Measurements from ENCODE around the gene RSPO4.
"Not testable (repeated sequence)": the region's sequence is repeated elsewhere in the genome, so short reads cannot be mapped to it uniquely, and the experiment has no call there.

RSPO4 gene

GRCh38 chr20:1001911-1002681 is at the start of gene RSPO4:
Gene RSPO4 (minus strand): TSS chr20:1002311. CDS start chr20:1002164, 147 bp downstream.
- no peak for DNase-seq

- no peak for DNase-seq
These were observed 48.3 kb upstream of the RSPO4 start for GRCh38 chr20:1050440-1050839.

GRCh38 chr20:1045860-1046418 is 43.8 kb upstream of the RSPO4 start:
- DNase-seq, result no peak

GRCh38 chr20:1041845-1042390 is 39.8 kb upstream of the RSPO4 start:
- no peak for DNase-seq

- no peak for DNase-seq
These were observed 36.1 kb upstream of the RSPO4 start for GRCh38 chr20:1038205-1038604.

GRCh38 chr20:1037039-1037438 is 34.9 kb upstream of the RSPO4 start:
- DNase-seq, result no peak

- no peak for DNase-seq
These were observed 33.4 kb upstream of the RSPO4 start for GRCh38 chr20:1035466-1035865.

GRCh38 chr20:1034415-1034789 is 32.3 kb upstream of the RSPO4 start:
- DNase-seq, result no peak

GRCh38 chr20:1033751-1034414 is 31.8 kb upstream of the RSPO4 start:
- no peak for DNase-seq

GRCh38 chr20:1029980-1030379 is 27.9 kb upstream of the RSPO4 start:
- no peak for DNase-seq

GRCh38 chr20:1026214-1026613 is 24.1 kb upstream of the RSPO4 start:
- not testable (repeated sequence) for DNase-seq

GRCh38 chr20:1022871-1023270 is 20.8 kb upstream of the RSPO4 start:
- DNase-seq, result no peak

GRCh38 chr20:1020614-1021013 is 18.5 kb upstream of the RSPO4 start:
- no peak for DNase-seq

- DNase-seq, result no peak
These were observed 17.2 kb upstream of the RSPO4 start for GRCh38 chr20:1019344-1019743.

GRCh38 chr20:1017677-1018076 is 15.6 kb upstream of the RSPO4 start:
- no peak for DNase-seq

- no peak for DNase-seq
These were observed 13.1 kb upstream of the RSPO4 start for GRCh38 chr20:1015181-1015580.

- DNase-seq, result no peak
These were observed 12.4 kb upstream of the RSPO4 start for GRCh38 chr20:1014471-1014870.

GRCh38 chr20:1013566-1014340 is 11.6 kb upstream of the RSPO4 start:
- no peak for DNase-seq

GRCh38 chr20:1012359-1013168 is 10.5 kb upstream of the RSPO4 start:
- DNase-seq, result no peak

- DNase-seq, result no peak
These were observed 8.5 kb upstream of the RSPO4 start for GRCh38 chr20:1010659-1011058.

- no peak for DNase-seq
These were observed 3.4 kb upstream of the RSPO4 start for GRCh38 chr20:1005452-1006027.
